ENCODE data around the gene BIK.
A peak's percentile ranks its signal among the peaks of the same experiment; 100 is the strongest.

Gene BIK

GRCh38 chr22:43163241-43163795 lies 52.8 kb downstream of the BIK start:
- H3K4me2 ChIP-seq (ENCODE audit: insufficient read depth, low read length), result no peak overlapping the region
- no peak overlapping the region for H3K4me3 ChIP-seq (ENCODE audit: low read depth in 1 of 2, low read length in 2 of 2)
- ATAC-seq (ENCODE audit: insufficient read depth, low read depth) (no peak), DNase-seq (no peak)
- H3K27me3 ChIP-seq (ENCODE audit: insufficient read depth, low read length, poor library complexity), result no peaks in the 10 kb centered on the region
- no peak overlapping the region for H2AFZ ChIP-seq (ENCODE audit: low read depth, low read length)
- peaks cover 10% of the 10 kb centered on the region; the same call in 1 of the 2 replicates for H4K20me1 ChIP-seq (ENCODE audit: insufficient read depth, low read length)
- no peaks in the 10 kb centered on the region for H3K9me3 ChIP-seq (ENCODE audit: insufficient read depth, low read length, severe bottlenecking)
- H3K79me2 ChIP-seq (ENCODE audit: insufficient read depth, low read length), result no peaks in the 10 kb centered on the region
- no peak overlapping the region for H3K9ac ChIP-seq (ENCODE audit: low read depth, low read length)
- TF ChIP-seq CTCF (IDR thresholded peaks at IDR 0.05; ENCODE audit: borderline replicate concordance, extremely low read depth, low read length, poor library complexity, severe bottlenecking) (no peak), EZH2 (IDR thresholded peaks at IDR 0.05; ENCODE audit: borderline replicate concordance, low read depth, low read length, severe bottlenecking) (no peak)
- no peak overlapping the region for H3K27ac ChIP-seq (ENCODE audit: low read length)
- H3K4me1 ChIP-seq (ENCODE audit: insufficient read depth, low read length), result no peaks in the 10 kb centered on the region
- H3K36me3 ChIP-seq (ENCODE audit: insufficient read depth, low read length), result peaks cover 8% of the 10 kb centered on the region

GRCh38 chr22:43164636-43165035 lies 54.1 kb downstream of the BIK start:
- no peaks in the 10 kb centered on the region for H3K27me3 ChIP-seq (ENCODE audit: insufficient read depth, low read length, poor library complexity)
- H4K20me1 ChIP-seq (ENCODE audit: insufficient read depth, low read length), result peaks cover 10% of the 10 kb centered on the region; the same call in 1 of the 2 replicates
- no peaks in the 10 kb centered on the region for H3K4me1 ChIP-seq (ENCODE audit: insufficient read depth, low read length)
- peaks cover 22% of the 10 kb centered on the region for H3K36me3 ChIP-seq (ENCODE audit: insufficient read depth, low read length)
- no peak overlapping the region for H3K9ac ChIP-seq (ENCODE audit: low read depth, low read length)
- H3K4me3 ChIP-seq (ENCODE audit: low read depth in 1 of 2, low read length in 2 of 2), result no peak overlapping the region
- ATAC-seq (ENCODE audit: insufficient read depth, low read depth) (peak; percentile 16; the same call in 1 of the 3 replicates), DNase-seq (no peak)
- H2AFZ ChIP-seq (ENCODE audit: low read depth, low read length), result no peak overlapping the region
- H3K79me2 ChIP-seq (ENCODE audit: insufficient read depth, low read length), result no peaks in the 10 kb centered on the region
- H3K9me3 ChIP-seq (ENCODE audit: insufficient read depth, low read length, severe bottlenecking), result no peaks in the 10 kb centered on the region
- TF ChIP-seq CTCF (IDR thresholded peaks at IDR 0.05; ENCODE audit: borderline replicate concordance, extremely low read depth, low read length, poor library complexity, severe bottlenecking), result no peak
- no peak for TF ChIP-seq EZH2 (IDR thresholded peaks at IDR 0.05; ENCODE audit: borderline replicate concordance, low read depth, low read length, severe bottlenecking)
- H3K4me2 ChIP-seq (ENCODE audit: insufficient read depth, low read length), result no peak overlapping the region
- H3K27ac ChIP-seq (ENCODE audit: low read length), result no peak overlapping the region

- DNase-seq (no peak), ATAC-seq (ENCODE audit: insufficient read depth, low read depth) (no peak)
- H3K27me3 ChIP-seq (ENCODE audit: insufficient read depth, low read length, poor library complexity), result no peaks in the 10 kb centered on the region
- no peak overlapping the region for H3K4me3 ChIP-seq (ENCODE audit: low read depth in 1 of 2, low read length in 2 of 2)
- H3K9me3 ChIP-seq (ENCODE audit: insufficient read depth, low read length, severe bottlenecking), result no peaks in the 10 kb centered on the region
- H2AFZ ChIP-seq (ENCODE audit: low read depth, low read length), result no peak overlapping the region
- H3K27ac ChIP-seq (ENCODE audit: low read length), result no peak overlapping the region
- TF ChIP-seq CTCF (IDR thresholded peaks at IDR 0.05; ENCODE audit: borderline replicate concordance, extremely low read depth, low read length, poor library complexity, severe bottlenecking), result no peak
- no peak for TF ChIP-seq EZH2 (IDR thresholded peaks at IDR 0.05; ENCODE audit: borderline replicate concordance, low read depth, low read length, severe bottlenecking)
- no peak overlapping the region for H3K4me2 ChIP-seq (ENCODE audit: insufficient read depth, low read length)
- no peak overlapping the region for H3K9ac ChIP-seq (ENCODE audit: low read depth, low read length)
- H3K4me1 ChIP-seq (ENCODE audit: insufficient read depth, low read length), result no peaks in the 10 kb centered on the region
- H3K36me3 ChIP-seq (ENCODE audit: insufficient read depth, low read length), result peaks cover 38% of the 10 kb centered on the region
- peaks cover 10% of the 10 kb centered on the region; the same call in 1 of the 2 replicates for H4K20me1 ChIP-seq (ENCODE audit: insufficient read depth, low read length)
- no peaks in the 10 kb centered on the region for H3K79me2 ChIP-seq (ENCODE audit: insufficient read depth, low read length)
These were observed 55.8 kb downstream of the BIK start for GRCh38 chr22:43166132-43166930.

All from DND-41 (cell line).